ENCODE data around the gene OR9A4.
A peak's percentile ranks its signal among the peaks of the same experiment; 100 is the strongest.
"Not testable (repeated sequence)": the region's sequence is repeated elsewhere in the genome, so short reads cannot be mapped to it uniquely, and the experiment has no call there.

Gene OR9A4, protein sequence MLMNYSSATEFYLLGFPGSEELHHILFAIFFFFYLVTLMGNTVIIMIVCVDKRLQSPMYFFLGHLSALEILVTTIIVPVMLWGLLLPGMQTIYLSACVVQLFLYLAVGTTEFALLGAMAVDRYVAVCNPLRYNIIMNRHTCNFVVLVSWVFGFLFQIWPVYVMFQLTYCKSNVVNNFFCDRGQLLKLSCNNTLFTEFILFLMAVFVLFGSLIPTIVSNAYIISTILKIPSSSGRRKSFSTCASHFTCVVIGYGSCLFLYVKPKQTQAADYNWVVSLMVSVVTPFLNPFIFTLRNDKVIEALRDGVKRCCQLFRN

GRCh38 chr7:141916099-141916498, at the start of gene OR9A4:
Gene OR9A4 (plus strand): TSS chr7:141916399. CDS start chr7:141918876, 2,477 bp downstream.
- no peak for DNase-seq

DNA sequence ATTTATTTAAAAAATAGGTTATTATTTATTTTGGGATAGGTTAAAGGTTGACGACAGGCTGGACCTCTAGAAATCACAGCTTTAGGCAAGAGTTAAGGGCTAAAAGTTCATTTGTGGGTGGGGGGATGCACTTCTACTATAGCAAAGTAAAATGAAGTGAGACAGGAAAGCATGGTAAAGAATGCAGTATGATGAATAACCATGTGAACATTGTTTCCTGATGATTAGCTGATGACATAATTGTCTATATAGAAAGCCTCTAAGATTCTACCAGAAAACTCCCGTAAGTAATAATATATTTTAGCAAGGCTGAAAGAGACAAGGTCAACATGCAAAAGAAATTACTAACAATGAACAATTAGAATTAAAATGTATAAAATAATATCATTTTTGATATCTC, 49.2 kb upstream of the OR9A4 start:
- DNase-seq = no peak

- DNase-seq = no peak
Observed at GRCh38 chr7:141872931-141873330, 43.3 kb upstream of the OR9A4 start.

DNA sequence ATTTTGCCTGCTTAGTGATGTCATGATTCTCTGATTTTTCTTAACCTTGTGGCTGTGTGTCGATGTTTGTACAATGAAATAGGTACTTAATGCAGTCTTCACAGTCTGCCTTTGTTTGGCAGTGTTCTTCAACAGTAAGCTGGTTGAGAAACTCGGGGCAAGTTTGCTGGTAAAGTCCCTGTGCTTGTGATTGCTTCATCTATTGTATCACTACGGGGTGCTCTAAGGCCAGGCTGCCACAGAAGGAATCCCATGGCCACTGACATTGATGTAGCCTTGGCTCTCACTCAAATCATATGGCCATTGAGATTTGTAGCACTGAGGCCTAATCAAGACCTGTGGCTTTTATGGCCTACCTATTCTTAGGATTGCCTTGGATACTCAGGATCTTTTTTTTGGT, 41.4 kb upstream of the OR9A4 start:
- no peak for DNase-seq

DNA sequence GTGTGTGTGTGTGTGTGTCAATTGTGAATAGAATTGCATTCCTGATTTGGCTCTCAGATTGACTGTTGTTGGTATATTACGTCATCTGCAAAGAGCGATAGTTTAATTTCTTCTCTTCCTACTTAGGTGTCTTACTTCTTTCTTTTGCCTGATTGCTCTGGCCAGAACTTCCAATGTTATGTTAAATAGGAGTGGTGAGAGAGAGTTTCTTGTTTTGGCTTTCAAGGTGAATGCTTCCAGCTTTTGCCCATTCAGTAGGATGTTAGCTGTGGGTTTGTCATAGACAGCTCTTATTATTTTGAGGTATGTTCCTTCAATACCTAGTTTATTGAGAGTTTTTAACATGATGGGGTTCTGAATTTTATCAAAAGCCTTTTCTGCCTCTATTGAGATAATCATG, 40.7 kb upstream of the OR9A4 start:
- DNase-seq = no peak

GRCh38 chr7:141876371-141876770, 39.8 kb upstream of the OR9A4 start:
- no peak for DNase-seq

DNA sequence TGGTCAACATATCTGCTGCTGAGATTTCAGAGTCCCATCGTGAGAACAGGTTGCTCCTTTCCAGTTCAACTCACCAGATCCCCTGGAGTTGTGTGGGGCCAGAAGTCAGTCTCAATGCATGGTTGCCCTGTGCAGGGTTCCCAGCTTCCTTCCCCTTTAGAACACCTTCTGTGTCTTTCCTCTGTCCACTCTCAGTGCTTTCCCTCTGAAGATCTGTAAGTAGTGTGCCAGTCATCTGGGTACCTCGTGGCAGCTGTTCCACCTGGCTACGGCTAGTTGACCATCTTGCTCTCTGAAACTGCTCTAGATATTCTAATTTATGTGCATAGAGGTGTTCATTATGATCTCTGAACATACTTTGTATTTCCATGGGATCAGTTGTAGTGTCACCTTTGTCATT, 38.8 kb upstream of the OR9A4 start:
- no peak for DNase-seq

DNA sequence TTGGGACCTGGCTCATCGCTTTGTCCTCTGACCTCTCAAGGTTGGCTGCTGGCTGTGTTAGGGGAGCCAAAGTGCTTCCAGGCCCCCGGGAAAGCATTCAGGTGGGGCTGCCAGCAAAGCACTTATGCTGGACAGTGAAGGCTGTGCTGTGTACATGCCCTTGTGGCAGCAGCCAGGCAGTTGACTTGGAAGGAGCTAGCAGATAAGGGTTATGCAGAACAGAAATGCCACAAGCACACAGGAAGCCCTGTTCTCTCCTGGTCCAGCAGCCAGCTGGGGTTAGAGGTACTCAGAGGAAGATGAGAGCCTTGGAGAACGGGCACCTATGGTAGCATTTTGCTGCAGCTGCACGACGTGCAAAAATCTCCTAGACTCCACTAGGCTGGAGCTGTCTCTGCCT, 35.2 kb upstream of the OR9A4 start:
- no peak for DNase-seq

GRCh38 chr7:141884539-141885225, 31.5 kb upstream of the OR9A4 start:
- no peak for DNase-seq

DNA sequence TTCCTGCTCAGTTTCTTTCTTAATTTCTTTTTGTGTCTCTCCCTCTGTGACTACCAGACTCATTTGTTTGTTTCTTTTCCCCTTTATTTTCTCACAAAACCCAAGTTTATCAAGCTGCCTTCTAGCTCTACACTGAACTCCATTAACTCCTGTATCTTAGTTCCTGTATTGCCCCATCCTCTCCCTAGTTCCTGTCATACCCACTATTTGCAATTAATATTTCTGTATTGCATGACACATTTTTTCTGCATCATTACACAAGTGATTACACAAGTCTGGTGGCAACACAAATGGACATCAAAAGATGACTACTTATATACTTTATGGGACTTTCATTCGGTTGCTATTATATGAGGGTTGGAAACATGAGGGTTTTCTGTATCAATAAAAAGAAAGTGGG, 26.9 kb upstream of the OR9A4 start:
- DNase-seq = no peak

DNA sequence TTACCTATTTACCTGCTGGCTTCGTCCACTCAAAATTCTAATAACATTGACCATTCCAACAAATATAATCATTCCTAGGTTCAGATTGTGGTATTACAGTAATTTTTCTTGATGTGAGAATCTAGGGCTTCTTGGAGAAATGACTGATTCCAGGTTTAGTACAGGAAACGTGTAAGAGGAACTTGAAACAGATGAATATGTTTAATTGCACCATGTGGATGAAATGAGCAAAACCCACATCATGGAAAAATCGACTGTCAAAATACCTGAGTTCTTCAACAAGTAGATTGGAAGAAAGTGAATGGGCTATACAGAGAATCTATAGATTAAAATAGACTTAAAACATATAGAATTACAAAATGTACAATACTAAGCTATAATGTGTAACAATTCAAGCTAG, 24.9 kb upstream of the OR9A4 start:
- DNase-seq = no peak

GRCh38 chr7:141899366-141899765, 16.8 kb upstream of the OR9A4 start:
- DNase-seq = not testable (repeated sequence)

DNA sequence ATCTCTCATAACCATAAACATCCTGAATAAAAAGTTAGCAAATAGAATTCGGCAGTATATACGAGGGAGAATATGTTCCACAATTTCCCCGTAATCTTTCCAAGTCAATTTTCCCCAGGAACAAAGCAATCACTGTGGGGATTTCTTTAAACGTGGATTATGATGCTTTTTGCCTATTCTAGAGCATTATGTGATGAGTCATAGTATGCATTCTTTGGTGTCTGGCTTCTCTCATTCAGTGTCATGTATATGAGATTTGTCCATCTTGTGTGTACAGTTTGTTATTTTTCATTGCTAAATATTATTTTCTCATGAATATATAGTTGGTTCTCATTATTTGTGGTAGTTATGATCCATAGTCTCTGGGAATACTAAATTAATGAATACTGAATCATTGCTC, 9.9 kb upstream of the OR9A4 start:
- DNase-seq = no peak

- no peak for DNase-seq
Observed at GRCh38 chr7:141911391-141911790, 4.8 kb upstream of the OR9A4 start.

DNA sequence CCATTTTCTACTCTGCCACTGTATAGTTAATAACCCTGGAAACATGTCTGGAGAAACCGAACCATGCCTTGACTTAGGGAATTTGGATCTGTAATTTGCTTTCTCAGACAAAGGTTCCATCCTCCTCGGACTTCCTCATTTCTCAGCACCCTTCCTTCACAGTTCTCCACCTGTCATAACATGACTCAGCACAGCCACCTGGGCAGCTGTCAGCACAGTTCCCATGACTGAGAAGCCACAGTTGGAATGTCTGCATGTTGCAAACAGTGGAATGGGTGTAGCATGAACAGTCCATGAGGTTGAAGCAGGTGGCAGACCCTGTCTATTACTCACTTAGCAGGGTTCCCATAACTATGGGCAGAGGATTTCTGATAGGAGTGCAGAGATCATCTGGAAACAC, 634 bp upstream of the OR9A4 start:
- no peak for DNase-seq

DNA sequence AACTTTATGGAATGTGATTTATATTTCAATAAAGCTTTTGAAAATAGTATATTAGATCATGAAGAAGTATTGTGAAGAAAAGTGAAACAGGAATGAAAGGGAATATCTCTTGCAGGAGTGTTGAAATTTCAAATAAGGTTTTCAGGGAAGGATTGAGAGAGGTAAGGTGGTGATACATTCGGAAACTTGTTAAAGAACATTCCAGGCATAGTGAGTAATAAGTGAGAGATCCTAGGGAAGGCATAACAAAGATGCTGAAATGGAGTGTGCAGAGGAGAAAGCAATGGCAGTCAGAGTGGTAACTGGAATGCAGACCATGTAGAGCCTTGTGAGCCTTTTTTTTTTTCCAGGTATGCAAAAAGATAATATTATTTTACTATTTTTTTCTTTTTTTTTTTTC, 4.1 kb downstream of the OR9A4 start:
- no peak for DNase-seq

GRCh38 chr7:141928146-141928844, 12.1 kb downstream of the OR9A4 start:
- no peak for DNase-seq

- DNase-seq = no peak
Observed at GRCh38 chr7:141928845-141929195, 12.6 kb downstream of the OR9A4 start.

GRCh38 chr7:141930211-141930610, 14.0 kb downstream of the OR9A4 start:
- no peak for DNase-seq

DNA sequence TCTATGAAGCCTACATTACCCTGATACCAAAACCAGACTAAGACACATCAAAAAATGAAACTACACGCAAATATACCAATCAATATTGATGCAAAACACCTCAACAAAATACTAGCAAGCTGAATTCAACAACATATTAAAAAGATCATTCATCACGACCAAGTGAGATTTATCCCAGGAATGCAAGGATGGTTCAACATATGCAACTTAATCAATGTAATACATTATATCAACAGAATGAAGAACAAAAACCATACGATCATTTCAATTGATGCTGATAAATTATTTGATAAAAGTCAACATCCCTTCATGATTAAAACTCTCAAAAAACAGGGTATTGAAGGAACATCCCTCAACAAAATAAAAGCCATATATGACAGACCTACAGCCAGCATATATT, 24.9 kb downstream of the OR9A4 start:
- no peak for DNase-seq

GRCh38 chr7:141943846-141944245, 27.6 kb downstream of the OR9A4 start:
- DNase-seq = no peak

GRCh38 chr7:141944811-141945210, 28.6 kb downstream of the OR9A4 start:
- no peak for DNase-seq

DNA sequence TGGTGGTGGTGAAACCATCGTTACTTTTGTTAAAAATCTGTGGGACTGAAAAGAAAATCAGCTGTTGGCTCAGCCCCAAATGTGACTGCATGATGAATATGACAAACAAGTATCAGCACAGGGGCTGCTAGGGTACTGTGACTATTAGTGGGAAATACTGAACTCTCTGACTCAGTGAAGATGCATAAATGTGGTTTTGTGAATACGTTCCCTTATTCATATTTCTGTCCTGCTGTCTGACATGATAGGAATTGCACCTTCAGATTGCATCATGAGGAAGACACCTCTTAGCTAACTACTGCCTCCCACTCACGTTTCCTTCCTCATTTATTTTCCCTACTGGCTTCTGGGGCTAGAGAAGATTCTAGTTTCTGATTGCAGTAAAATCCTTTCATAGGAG, 29.2 kb downstream of the OR9A4 start:
- peak; percentile 31 for DNase-seq

DNA sequence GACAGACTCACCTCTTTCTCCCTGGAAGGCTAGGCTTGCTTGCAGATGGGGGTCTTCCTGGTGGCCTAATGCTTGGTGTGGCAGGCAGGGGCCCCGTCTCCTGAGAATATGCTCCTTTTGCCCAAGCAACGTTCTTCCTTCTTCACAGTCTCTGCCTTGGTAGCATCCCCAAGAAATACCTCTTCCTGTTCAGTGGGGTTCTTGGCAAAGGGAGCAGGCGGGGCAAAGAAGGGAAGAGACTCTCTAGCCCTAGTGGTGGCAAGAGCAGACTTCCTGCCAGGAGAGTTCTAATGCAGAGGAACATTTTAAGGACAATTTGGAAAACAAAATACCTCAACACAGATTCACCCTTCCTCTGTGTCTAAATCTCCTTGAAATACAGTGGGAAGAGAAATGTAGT, 30.6 kb downstream of the OR9A4 start, which contains the start of gene CLEC5A:
TSS of gene CLEC5A (minus strand) at position 179 of the 400 bp plus-strand sequence. CDS start 682 bp downstream, outside the sequence.
- no peak for DNase-seq
